ENCODE measurements around the gene VCX2. TPM values are rescaled to one million over a fixed set of nuclear protein-coding genes. Genes with fewer than 3 reads are reported as not detected.
"Not testable (repeated sequence)": the region's sequence is repeated elsewhere in the genome, so short reads cannot be mapped to it uniquely, and the experiment has no call there.

VCX2 gene
- not detected for total RNA-seq
- long read RNA-seq = 0 reads

DNA sequence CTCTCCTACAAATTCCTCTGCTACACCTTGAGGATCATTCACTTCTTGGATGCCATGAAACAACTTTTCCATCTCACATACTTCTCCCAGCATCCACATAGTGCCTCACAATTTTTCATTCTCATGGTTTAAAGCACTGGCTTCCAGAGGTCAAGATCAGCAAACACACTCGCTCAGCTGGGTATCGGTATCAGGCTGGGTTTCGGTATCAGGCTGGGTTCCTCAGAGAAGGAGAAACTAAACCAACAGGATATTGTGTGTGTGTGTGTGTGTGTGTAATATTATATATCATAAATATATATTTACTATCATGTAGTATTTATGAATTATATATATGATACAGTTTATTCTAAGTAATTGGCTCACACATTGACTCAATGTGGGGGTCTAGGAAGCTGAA, at the start of gene VCX2:
Gene VCX2, minus strand, starts transcription at position 99 of the 400 bp plus-strand sequence. CDS start 624 bp downstream, outside the sequence.
- intact Hi-C loops (cut with DNase I); ATAC-seq; DNase-seq: not testable (repeated sequence)

DNA sequence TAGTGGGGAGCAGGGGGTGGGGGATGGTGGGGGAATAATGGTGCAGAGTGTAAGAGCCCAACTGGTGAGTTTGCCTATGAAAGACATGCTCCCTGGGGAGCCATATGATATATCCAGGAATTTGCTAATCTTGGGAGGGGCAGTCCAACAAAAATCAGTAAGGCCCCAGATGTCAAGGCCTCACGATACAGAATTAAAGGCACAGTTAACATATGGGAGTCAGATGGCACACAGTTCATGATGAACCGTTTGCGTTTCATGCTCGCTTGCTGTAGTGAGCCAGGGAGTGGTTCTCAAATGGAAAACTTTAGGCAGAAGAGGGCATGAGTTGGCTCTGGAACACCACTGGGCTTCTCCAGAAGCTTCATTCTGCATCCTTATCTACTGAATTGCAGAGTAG, 33.9 kb upstream of the VCX2 start:
- intact Hi-C loops (cut with DNase I) = no loop called here
- ATAC-seq = no peak
- DNase-seq = no peak

DNA sequence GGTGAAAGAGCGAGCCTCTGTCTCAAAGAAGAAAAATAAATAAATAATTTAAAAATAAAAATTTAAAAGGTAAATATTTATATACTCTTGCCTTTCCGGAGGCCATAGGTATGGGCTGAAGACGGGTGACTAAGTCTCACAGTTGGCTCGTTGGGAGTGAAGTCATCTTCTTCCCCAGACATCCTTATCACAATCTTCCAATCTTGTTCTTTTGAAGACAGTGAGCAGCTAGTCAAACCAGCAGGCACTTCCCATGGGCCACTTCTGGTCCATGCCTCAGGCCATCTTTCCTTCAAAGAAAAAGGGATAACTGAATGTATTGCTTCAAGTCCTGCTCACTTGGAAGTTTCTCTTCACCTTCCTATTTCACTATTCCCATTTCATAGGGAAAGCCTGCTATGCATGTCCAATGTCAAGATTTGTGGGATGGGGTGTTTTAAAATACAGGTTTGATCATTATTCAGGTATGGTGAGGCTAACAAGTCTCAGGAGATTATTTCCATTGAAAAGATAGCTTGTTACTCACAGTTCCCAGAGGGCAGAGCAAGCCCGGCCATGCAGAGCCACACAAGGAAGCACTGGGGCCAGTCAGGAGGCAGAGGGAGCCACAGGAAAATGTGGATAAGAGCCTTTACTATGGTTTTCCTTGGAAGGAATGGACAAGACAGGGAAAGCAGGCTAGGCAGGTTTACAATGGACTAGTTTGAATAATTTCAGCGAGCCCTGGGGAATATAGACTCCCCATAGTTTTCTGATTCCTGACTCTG, 33.3 kb upstream of the VCX2 start:
- DNase-seq = no peak
- no peak for ATAC-seq
- intact Hi-C loops (cut with DNase I) = no loop called here

DNA sequence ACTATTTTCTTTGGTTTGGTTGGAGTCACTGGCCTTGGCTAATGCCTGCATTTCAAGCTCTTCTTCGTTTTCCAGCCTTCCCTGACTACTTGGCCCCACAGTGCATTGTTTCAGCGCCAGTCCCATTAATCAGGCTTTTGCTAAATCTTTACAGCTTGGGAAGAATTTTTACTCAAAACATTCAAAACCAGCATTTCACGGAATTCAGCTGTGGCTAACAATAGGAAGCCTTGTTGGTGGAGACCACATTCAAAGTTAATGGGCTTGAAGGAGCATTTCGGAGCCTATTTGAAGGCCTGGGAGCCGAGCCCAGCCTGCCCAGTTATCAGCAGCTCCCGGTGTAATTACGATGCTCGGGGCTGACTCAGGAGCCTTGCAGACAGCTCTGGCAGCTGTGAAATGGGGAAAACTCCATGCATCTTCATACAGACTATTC, 30.8 kb upstream of the VCX2 start:
- intact Hi-C loops (cut with DNase I) = no loop called here
- DNase-seq = peak; percentile 47
- peak; percentile 23 to 95 for ATAC-seq

DNA sequence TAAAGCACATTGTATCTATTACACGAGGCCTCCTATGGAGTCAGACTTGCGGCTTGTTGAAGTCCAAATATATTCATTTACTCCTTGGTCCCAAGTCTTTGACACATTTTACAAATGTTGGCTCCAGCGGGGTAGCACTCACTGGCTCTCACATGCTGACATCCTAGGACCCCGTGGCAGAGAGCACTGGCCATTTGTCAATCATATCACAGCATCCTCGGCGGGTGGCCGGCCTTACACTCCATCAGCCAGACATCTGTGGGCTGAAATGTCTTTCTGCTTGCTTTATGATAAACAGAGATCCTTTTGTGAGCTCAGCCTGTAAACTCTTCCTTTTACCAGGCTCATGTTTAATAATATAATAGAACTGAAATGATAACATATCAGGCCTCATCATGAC, 25.7 kb upstream of the VCX2 start:
- DNase-seq (no peak), ATAC-seq (no peak)
- intact Hi-C loops (cut with DNase I) = no loop called here

DNA sequence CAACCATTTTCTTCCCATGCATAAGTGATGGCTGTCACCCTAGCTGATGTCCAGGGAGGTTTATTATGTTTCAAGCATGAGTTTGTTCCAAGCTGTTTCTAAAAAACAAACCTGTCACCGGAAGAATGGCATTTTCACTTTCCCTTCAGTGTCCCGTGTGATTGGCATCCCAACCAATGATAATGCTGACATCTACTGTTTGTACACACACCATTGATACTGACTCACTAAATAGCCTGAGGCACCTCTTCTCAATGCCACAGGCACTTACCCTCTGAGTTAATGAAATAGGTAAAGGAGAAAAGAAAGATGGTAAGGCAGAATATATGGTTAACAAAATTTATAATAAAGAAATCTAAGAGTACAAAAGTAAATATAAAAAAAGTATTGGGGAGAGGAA, 23.1 kb upstream of the VCX2 start:
- no peak for ATAC-seq
- DNase-seq = no peak
- intact Hi-C loops (cut with DNase I) = no loop called here

DNA sequence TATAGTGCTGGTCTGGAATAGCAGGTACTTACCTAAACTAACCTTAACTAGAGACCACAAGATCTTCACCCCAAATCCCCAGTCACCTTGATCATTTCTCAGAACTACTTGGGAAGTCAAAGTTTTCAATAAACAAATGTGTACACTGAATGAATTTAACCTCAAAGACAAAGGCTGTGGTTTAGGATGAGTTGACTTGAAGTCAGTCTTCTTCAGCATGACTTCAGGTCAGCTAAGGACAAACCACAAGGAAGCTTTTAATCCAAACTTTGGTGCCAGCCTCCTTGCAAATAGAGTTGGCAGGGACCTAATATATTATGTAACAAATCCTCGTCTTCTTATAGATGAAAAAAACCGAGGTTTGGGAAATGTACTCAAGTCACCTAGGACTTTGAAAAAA, 21.2 kb upstream of the VCX2 start:
- DNase-seq (no peak), ATAC-seq (no peak)
- intact Hi-C loops (cut with DNase I) = no loop called here

DNA sequence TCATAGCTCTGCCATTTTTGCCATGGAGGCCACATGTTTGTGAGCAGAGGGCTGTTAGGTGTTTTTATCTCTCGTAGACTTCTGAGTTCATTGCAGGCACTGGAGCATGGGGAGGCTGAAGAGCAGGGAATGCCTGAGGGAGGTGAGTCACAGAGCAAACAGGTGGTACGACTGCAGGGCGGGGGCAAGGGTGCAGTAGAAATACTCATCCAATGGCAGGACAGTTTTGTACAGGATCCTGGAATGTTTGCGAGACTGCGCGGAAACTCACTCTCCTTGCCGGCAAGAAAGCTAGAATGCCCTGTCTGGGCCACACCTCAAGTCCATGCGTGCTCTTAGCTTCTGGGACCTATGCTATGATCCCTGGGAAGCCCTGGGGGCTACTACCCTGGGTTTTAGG, 20.0 kb upstream of the VCX2 start:
- DNase-seq (no peak), ATAC-seq (no peak)
- intact Hi-C loops (cut with DNase I) = no loop called here

DNA sequence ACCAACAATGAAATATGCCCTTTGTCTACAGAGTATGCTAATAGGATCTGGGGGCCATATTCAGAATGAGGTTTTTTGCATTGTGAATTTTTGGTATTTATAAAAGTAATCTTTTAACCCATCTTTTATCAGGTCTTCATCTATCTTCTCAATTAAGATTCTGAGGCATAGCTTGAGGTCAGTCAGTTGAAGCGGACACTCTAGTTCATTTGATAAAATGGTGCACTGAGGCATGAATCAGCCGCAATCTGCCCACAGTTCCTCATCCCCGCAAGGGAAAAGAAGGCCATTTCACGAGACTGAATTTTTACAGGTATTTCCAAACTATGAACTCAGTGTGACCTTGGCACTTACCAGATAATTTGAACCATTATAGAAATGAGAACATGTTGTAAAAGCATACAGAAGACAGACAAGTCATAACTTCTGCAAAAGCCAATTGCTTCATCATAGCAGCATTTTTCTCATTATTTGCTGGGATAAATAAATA, 19.3 kb upstream of the VCX2 start:
- DNase-seq (no peak), ATAC-seq (no peak)
- intact Hi-C loops (cut with DNase I) = no loop called here

DNA sequence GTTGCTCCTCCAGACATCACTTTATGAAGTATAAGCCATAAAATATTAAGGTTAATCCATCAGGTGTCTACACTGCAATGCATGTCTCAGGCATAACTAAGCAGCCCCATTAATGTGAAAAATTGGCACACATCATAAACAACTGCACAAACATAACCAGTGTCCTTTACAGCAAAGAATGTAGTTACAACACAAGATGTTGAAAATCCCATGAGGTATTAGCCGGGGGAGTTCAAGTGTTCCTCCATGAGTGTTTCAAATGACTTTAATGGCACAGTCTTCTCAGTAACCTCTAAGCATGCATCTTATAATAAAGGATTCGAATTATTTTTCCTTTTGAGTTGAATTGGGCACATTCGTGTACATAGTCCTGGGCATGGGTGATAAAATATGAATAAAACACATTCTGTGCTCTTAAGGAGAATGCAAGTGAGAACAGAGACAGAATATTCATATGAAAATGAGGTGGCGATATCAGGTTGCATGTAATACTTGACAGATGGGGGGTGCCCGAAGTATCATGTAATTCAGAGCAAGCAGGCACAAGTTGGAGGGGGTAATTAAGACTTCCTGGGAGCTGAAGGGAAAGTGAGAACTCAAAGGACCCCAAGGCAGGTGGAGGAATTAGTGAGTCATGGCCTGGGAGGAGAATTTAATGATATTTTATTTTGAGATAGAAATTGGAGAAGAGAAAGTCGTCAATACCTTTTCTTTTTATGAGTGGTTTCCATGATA, 18.2 kb upstream of the VCX2 start:
- intact Hi-C loops (cut with DNase I) = loop anchor here in 1 of 2 donors (10.0 kb wide), 1 partner anchor 546 kb away; the partner anchor contains the start of gene ANOS1
- DNase-seq (no peak), ATAC-seq (no peak)

DNA sequence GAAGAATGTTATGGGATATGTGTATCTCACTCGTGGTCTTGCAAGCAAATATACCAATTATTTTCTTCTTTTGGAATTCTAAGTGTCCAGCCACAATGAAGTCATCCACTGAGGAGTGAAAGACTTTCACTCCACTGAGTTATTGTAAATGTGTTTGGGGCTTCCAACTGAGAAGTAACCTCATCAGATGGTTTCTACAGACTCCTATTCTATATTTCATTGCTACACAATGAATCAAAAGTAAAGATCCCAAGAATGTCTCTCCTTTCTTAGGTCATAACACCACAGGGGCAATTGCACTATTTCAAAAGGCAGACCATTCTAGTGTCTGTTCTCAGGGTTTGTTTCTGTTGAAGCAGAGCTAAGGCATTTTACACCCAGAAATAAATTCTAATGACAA, 12.3 kb upstream of the VCX2 start:
- no peak for DNase-seq

DNA sequence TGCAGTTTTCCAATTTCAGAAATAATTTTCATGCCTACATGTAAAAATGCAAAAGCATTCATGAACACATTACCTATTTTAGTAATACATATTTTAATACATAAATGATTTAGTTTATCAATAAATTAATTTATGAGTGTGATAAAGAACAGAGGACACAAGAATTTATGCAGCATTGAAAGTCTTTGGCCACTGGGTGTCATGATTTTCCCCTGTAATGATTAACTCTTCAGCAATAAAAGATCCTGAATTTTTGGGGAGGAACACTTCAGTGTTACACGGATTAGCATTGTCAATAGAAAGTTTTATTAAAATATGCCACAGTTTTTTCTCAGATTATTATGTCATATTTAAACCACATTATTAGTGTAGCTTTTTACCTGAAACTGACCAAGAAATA, 8.6 kb upstream of the VCX2 start:
- ATAC-seq (no peak), DNase-seq (no peak)
- intact Hi-C loops (cut with DNase I) = loop anchor here in 1 of 2 donors (10.0 kb wide), 1 partner anchor 555 kb away; the partner anchor contains the start of gene ANOS1

More for the DNA sequence above, 12.3 kb upstream of the VCX2 start:
- ATAC-seq = no peak
- intact Hi-C loops (cut with DNase I) = loop anchor here in 1 of 2 donors (10.0 kb wide), 1 partner anchor 551 kb away; the partner anchor contains the start of gene ANOS1

DNA sequence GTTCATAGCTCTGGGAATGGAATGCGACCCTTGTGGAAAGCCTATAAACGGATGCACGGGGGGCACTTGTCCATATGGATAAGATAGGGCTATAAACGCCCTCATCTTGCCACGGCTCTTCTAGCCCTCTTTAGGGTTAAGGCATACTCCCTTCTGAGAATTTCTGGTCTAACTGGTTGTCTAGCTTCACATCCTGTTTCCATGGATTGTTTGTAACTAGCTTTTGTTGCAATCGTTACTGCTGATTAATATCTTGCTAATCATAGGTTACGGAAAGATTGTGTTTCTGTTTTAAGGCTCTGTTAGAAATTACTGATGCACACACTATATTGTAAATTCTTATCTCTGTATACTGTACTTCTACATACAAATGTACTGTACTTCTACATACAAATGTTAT, 17.1 kb downstream of the VCX2 start:
- DNase-seq; intact Hi-C loops (cut with DNase I); ATAC-seq: not testable (repeated sequence)

DNA sequence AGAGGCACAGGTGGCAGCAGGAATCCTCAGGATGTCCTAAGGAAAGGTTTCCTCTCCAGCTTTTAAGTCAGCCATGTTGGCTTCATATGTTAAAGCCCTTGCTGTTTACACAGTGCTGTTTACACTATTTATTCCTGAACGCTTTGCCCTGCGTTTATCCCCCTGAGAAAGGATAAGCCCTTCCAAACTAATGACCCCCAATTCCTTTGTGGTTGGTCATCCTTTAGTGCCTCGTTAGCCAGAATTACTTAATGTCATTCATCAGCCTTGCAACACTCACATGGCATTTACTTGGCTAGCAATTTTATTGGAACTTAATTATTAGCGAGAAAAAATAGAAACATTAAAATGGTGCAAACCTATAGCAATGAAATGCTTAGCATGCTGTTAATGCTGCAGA, 23.8 kb downstream of the VCX2 start:
- DNase-seq (no peak), ATAC-seq (no peak)
- intact Hi-C loops (cut with DNase I) = no loop called here

DNA sequence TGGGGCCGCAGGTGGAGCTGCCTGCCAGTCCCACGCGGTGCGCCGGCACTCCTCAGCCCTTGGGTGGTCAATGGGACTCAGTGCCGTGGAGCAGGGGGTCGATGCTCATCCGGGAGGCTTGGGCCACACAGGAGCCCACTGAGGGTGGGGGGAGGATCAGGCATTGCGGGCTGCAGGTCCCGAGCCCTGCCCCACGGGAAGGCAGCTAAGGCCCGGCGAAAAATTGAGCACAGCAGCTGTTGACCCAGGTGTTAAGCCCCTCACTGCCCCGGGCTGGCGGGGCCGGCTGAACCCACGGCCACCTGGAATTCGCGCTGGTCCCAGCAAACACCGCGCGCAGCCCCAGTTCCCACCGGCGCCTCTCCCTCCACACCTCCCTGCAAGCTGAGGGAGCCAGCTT, 26.1 kb downstream of the VCX2 start:
- intact Hi-C loops (cut with DNase I) = no loop called here
- ATAC-seq (no peak), DNase-seq (no peak)

DNA sequence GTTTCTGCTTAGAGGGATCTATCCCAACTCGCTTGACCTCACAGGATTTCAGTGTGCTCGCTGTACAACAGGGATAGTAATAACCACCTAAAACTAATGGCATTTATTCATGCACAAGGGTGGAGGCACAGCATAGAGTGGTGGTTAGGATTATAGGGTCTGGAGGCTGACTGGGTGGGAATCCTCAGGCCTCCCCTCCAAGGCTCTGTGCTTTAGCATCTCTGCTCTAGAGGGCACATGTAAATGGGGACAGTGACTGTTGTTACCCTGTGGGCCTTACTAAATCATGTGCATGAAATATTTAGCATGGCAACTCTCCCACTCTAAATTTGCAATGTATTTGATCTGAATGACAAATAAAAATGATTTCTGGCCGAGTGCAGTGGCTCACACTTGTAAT, 29.2 kb downstream of the VCX2 start:
- DNase-seq = no peak
- intact Hi-C loops (cut with DNase I) = no loop called here
- no peak for ATAC-seq

DNA sequence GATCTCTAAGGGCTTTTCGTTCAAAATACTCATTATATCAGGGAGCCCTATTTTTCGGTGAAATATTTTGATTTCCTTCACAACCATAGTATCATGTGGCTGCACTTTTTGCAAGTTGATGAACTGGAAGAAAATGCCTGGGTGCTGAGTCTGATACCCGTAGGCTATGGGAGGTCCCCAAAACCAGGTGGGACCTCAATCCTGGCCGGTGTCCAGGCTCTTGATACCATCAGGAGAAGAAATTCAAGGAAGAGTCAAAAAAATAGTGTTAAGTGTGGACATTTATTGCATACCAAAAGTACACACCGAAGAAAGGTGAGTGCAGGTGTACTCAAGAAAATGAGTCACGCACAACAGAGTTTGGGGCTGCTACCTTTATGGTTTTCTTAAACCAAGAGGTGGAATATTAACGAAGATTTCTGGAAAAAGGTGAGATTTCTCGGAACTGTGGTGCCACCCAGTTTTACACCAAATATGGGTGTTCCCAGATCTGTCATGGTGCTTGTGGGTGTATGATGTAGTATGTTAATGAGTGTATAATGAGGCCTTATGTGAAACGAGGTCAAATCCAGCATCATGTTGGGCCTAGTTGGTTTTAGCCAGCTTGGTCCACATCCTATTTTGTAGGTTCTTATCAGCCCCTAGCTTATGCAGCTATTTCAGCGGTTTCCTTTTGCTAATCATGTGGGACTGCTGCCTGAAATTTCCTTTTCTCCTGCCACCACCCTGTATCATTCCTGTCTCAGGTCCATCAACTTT, 29.9 kb downstream of the VCX2 start:
- intact Hi-C loops (cut with DNase I) = no loop called here

DNA sequence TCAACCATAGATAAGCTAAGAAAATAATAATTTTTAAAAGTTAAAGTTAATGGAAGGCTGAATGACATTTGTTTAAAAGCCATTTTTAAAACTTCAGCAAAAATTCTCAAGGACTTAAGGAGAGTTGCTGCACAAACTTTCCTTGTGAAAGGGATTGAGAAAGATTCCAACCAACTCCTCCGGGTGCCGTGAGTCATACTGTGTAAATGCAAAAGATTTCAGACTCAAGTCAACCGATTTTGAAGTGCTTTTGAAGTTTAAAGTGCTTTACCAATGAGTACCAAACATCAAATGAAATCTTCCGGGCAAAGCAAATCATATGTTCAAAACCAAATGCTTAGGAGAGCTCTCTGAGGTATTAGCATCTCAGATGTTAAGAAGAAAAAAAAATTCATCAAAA, 31.4 kb downstream of the VCX2 start:
- DNase-seq (no peak), ATAC-seq (no peak)
- intact Hi-C loops (cut with DNase I) = no loop called here

More for the DNA sequence above, 29.9 kb downstream of the VCX2 start:
- ATAC-seq (no peak), DNase-seq (no peak)

DNA sequence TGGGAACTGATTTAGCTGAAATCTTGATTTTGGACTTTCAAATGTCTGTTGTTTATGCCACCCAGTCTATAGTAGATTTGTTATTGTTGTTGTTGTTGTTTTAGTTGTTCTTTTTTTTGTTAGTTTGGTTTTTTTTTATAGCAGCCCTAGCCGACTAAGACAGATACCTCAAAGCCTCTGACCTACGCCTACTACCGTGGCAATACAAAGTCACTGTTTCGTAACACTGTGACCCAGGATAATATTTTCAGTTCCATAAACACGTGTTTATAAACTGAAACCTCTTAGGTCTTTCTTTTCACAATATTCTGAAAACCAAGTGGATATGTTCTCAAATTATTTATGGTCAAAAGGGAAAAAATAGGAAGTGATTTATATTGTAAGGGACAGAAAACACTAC, 32.8 kb downstream of the VCX2 start:
- intact Hi-C loops (cut with DNase I) = no loop called here
- DNase-seq (no peak), ATAC-seq (no peak)

DNA sequence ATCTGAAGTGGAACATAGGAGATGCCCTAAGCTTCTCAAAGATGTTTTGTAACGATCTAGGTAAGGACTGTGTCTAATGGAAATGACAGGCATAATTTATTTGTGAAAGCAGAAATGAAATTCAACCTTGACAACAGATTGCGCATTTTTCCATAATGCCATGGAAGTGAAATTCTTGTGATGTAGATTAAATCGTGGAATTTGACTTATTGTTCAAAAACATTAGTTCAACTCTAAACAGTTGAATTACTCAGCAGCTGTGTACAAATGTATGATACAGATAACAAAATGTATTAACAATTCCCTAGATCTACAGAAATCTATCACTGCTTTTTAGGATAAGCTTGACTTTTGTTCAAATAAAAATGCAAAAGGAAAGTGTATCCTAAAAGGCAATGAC, 44.4 kb downstream of the VCX2 start:
- DNase-seq = no peak
- intact Hi-C loops (cut with DNase I) = no loop called here
- no peak for ATAC-seq
